Aorta (tissue), 5 donors: ENCODE data around the gene MAGED2. TPM values are rescaled to one million over a fixed set of nuclear protein-coding genes. Genes with fewer than 3 reads are reported as not detected.
"Not testable (repeated sequence)": the region's sequence is repeated elsewhere in the genome, so short reads cannot be mapped to it uniquely, and the experiment has no call there.

Source experiments
- ATAC-seq: fragments of 200-7000 bp; cut with Tn5 transposase; one replicate; pipeline ENCODE4 v1.9.1; 2022; ENCODE audit warnings: moderate library complexity; ENCODE audit not compliant: low FRiP score
- DNase-seq, 2 donors: peaks; one replicate each; pipeline ENCODE4 v3.0.0-alpha.2; 2020
- H3K27ac ChIP-seq, 2 donors: one replicate each; pipeline ENCODE4 v1.5.1; 2013; ENCODE audit warnings: low read length in 2 of 2, mild to moderate bottlenecking in 2 of 2, moderate library complexity in 2 of 2, control low read depth in 1 of 2, inconsistent platforms in 1 of 2, low read depth in 1 of 2
- H3K27me3 ChIP-seq, 2 donors: one replicate each; pipeline ENCODE4 v1.6.1; 2013; ENCODE audit warnings: control low read depth in 1 of 2, low read length in 1 of 2, mild to moderate bottlenecking in 1 of 2, moderate library complexity in 1 of 2; ENCODE audit not compliant: insufficient read depth in 2 of 2, control insufficient read depth in 1 of 2
- H3K36me3 ChIP-seq, 2 donors: one replicate each; pipeline ENCODE4 v1.6.1; 2013; ENCODE audit warnings: control low read depth in 1 of 2, low read length in 1 of 2, mild to moderate bottlenecking in 1 of 2; ENCODE audit not compliant: insufficient read depth in 2 of 2, control insufficient read depth in 1 of 2
- H3K4me1 ChIP-seq, 2 donors: one replicate each; pipeline ENCODE4 v1.6.1; 2013; ENCODE audit warnings: low read length in 2 of 2, control low read depth in 1 of 2, mild to moderate bottlenecking in 1 of 2, moderate library complexity in 1 of 2; ENCODE audit not compliant: insufficient read depth in 2 of 2, control insufficient read depth in 1 of 2
- H3K4me3 ChIP-seq, 2 donors: one replicate each; pipeline ENCODE4 v1.5.1; 2013; ENCODE audit warnings: low read length in 2 of 2, control low read depth in 1 of 2, mild to moderate bottlenecking in 1 of 2
- H3K9me3 ChIP-seq: one replicate; pipeline ENCODE4 v1.6.1; 2013; ENCODE audit warnings: mild to moderate bottlenecking, low read length; ENCODE audit not compliant: control insufficient read depth
- WGBS, 2 donors: extraction: QIAGEN DNeasy Blood & Tissue Kit; methylation state at CpG; one replicate each; pipeline ENCODE4 v1.1.7; 2013; 5-methylcytosine and 5-hydroxymethylcytosine counted together
- intact Hi-C, 2 donors: fragments of 100-400 bp; cut with DNase I; formaldehyde crosslinking; loops; one replicate each; pipeline versions ENCODE4 v1.14.2 to v1.15.0; 2022
- polyA plus RNA-seq, 2 donors: library from polyadenylated mRNA; stranded (reverse); fragments of 200-250 nt; gene quantifications; one replicate each; pipeline ENCODE4 v1.2.3, GENCODE V29; 2013
- total RNA-seq, 2 donors: library from RNA; stranded (reverse); fragmentation: NEBNext Ultra II Directional; extraction: Animal tissue kit (Norgen Biotek cat#: 25700); gene quantifications; one replicate each; pipeline ENCODE4 v1.2.1, GENCODE V29; 2021
- donor health status: healthy with polysubstance abuse.
- donor health status: Bipolar disorder and iron deficiency.
- donor health status: DM: no; HTN: no; CAD: no.
- donor health status: DM: no; HTN: no; CAD: no.
- donor health status: DM: yes; HTN: yes; CAD: no.

Gene MAGED2
- total and polyA plus RNA-seq, 4 donors, result 80.1 to 247 (median 167) TPM

DNA sequence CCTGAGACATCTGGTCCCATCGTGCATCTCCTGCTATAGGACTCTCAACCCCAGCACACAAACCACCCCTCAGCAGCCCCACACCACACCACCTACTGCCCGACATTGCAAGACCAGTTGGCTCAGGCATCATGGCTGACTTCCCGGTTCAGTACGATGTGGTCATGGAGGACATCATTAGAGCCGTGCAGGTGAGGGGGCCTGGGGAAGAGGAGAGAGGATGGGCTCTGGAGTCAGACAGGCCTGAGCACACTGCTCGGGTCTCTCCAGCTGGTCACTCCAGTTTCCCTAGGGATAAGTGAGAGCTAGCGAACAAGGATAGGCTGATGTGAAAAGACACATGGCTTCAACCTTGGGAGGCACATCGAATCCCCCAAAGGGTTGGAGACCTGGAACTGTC, 17.2 kb downstream of the MAGED2 start:
- Histone ChIP-seq H3K4me3 (no peak overlapping the region), H3K27ac (no peak overlapping the region), H3K4me1 (no peaks in the 10 kb centered on the region), H3K27me3 (no peaks in the 10 kb centered on the region), H3K9me3 (no peaks in the 10 kb centered on the region), H3K36me3 (no peaks in the 10 kb centered on the region)
- intact Hi-C loops, result no loop called here
- DNase-seq (no peak), ATAC-seq (no peak)
- WGBS, 2 donors, result 91 to 97% methylated on average over 8 of the region's 8 CpGs

DNA sequence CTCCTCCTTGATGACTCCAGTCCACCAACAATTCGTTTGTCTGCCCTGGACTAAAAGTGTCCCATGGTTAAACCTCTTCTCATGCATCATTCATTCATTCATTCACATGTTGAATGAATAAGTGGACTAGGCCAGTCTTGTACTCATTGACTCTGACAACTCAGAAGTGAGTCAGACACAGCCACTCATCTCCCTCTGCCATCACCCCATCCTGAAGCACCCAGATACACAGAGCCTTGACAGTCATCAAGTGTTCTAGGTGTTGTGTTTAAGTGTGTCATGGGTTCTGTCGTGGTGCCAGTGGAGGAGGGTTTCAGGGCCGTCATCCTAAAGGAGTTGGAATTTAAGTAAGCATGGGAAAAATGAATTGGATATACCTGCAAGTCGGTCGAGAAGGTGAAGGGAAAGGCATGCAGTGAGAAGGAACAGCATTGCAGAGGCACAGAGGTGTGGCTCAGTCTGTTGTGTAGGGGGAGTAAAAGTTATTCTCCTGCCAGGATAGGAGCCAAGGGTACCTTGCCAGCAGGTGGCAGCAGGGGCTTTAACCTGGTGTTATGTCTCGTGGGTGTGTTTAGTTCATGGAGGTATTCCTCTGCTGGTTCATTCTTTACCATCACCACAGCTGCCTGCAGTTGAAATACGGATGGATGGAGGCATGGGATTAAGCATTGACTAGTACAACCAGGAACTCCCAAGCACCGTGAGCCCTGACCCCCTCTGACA, 18.3 kb downstream of the MAGED2 start:
- intact Hi-C loops, result no loop called here
- ATAC-seq, result no peak
- Histone ChIP-seq H3K4me3 (no peak overlapping the region), H3K27me3 (no peaks in the 10 kb centered on the region), H3K4me1 (no peaks in the 10 kb centered on the region), H3K36me3 (no peaks in the 10 kb centered on the region), H3K9me3 (no peaks in the 10 kb centered on the region), H3K27ac (no peak overlapping the region)
- no peak for DNase-seq
- 66 to 74% methylated on average over 8 of the region's 8 CpGs for WGBS, 2 donors

GRCh38 chrX:54826598-54826997, 19.1 kb downstream of the MAGED2 start:
- no peaks in the 10 kb centered on the region for H3K9me3 ChIP-seq
- no peak for DNase-seq
- no peaks in the 10 kb centered on the region for H3K36me3 ChIP-seq
- no peak overlapping the region for H3K4me3 ChIP-seq
- H3K27me3 ChIP-seq, result no peaks in the 10 kb centered on the region
- 50 to 65% methylated on average over 4 of the region's 4 CpGs for WGBS, 2 donors
- no peak overlapping the region for H3K27ac ChIP-seq
- no peak for ATAC-seq
- no peaks in the 10 kb centered on the region for H3K4me1 ChIP-seq
- intact Hi-C loops, result no loop called here

GRCh38 chrX:54838583-54838982, 31.0 kb downstream of the MAGED2 start:
- intact Hi-C loops, result no loop called here
- Histone ChIP-seq H3K4me1 (no peaks in the 10 kb centered on the region), H3K36me3 (no peaks in the 10 kb centered on the region), H3K9me3 (no peaks in the 10 kb centered on the region), H3K4me3 (no peak overlapping the region), H3K27me3 (no peaks in the 10 kb centered on the region), H3K27ac (no peak overlapping the region)
- 62 to 80% methylated on average over 3 of the region's 3 CpGs for WGBS, 2 donors
- ATAC-seq, result no peak
- DNase-seq, result no peak

- H3K4me1 ChIP-seq, H3K9me3 ChIP-seq, H3K27me3 ChIP-seq, DNase-seq, H3K4me3 ChIP-seq, intact Hi-C loops, H3K27ac ChIP-seq, H3K36me3 ChIP-seq: not testable (repeated sequence)
- 5 to 22% methylated on average over 2 to 3 of the region's 3 CpGs for whole genome bisulfite sequencing, 2 donors
- peak; percentile 66 for ATAC-seq
Measured at GRCh38 chrX:54841184-54841874, 33.8 kb downstream of the MAGED2 start.

DNA sequence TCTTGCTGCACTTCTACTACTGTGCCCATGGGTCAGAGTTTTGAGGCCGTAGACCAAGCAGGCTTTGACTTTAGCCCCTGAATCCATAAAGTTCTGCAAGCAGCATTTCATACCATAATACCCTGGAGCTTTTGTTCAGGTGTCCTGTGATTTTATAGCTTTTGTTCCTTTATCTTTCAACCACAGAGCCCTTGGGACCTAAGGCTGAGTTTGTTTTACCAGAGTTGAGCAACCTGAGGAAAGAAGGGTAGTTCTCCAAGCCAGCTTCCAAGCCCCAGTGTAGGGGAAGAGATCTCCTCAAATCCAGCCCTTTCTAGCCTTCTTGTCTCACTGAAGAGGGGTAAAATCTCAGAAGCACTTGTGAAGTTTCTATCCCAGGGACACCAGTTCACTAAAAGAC, 35.1 kb downstream of the MAGED2 start:
- H3K27me3 ChIP-seq, result no peaks in the 10 kb centered on the region
- no peaks in the 10 kb centered on the region for H3K36me3 ChIP-seq
- ATAC-seq (no peak), DNase-seq (no peak)
- intact Hi-C loops, result no loop called here
- WGBS, 2 donors, result 76 to 93% methylated on average over 1 of the region's 1 CpG
- H3K4me3 ChIP-seq, result no peak overlapping the region
- H3K4me1 ChIP-seq, result no peaks in the 10 kb centered on the region
- H3K9me3 ChIP-seq, result no peaks in the 10 kb centered on the region
- H3K27ac ChIP-seq, result no peak overlapping the region

DNA sequence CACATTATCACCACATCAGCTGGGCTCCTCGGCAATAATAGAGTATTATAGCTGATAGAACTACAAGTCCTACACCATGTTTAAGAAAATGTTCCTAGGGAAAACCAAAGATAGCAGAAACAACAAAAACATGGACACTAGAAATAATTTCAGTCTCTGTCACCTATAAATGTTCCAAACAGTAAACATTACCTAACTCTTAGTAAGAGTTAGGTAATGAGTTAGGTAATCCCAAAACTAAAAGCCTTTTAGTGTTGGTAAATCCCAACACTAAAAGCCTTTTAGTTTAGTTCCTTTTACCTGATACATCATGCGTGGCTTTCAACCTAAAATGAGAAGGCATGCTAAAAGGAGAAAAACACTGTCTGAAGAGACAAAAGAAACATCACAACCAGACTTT, 35.5 kb downstream of the MAGED2 start:
- no peak for ATAC-seq
- intact Hi-C loops, result no loop called here
- 80 to 87% methylated on average over 2 of the region's 2 CpGs for WGBS, 2 donors

DNA sequence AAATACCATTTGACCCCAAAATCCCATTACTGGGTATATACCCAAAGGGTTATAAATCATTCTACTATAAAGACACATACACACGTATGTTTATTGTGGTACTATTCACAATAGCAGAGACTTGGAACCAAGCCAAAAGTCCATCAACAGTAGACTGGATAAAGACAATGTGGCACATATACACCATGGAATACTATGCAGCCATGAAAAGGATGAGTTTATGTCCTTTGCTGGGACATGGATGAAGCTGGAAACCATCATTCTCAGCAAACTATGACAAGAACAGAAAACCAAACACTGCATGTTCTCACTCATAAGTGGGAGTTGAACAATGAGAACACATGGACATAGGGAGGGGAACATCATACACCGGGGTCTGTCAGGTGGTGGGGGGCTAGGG, 40.2 kb downstream of the MAGED2 start:
- ATAC-seq, H3K27me3 ChIP-seq, DNase-seq, H3K4me1 ChIP-seq, H3K9me3 ChIP-seq, intact Hi-C loops, H3K36me3 ChIP-seq, H3K4me3 ChIP-seq, H3K27ac ChIP-seq: not testable (repeated sequence)
- 44 to 84% methylated on average over 2 of the region's 2 CpGs for WGBS, 2 donors

More for the DNA sequence above, 35.5 kb downstream of the MAGED2 start:
- no peaks in the 10 kb centered on the region for H3K27me3 ChIP-seq
- no peak overlapping the region for H3K27ac ChIP-seq
- H3K4me1 ChIP-seq, result no peaks in the 10 kb centered on the region
- no peak overlapping the region for H3K4me3 ChIP-seq
- no peak for DNase-seq
- no peaks in the 10 kb centered on the region for H3K36me3 ChIP-seq
- no peaks in the 10 kb centered on the region for H3K9me3 ChIP-seq

DNA sequence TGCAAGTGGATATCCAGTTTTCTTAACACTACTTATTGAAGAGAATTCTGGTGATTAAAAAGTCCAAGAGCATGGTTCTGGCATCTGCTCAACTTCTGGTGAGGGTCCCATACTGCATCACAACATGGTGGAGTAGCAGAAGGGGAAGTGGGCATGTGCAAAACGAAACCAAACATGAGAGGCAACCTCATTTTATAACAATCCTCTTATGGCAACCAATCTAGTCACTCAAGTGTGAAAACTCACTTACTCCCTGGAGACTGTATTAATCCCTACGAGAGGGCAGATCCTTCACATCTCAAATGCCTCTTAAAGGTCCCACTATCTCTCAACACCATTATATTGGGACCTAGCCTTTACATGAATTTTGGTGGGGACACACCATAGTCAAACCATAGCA, 57.7 kb downstream of the MAGED2 start:
- intact Hi-C loops, result no loop called here
- H3K9me3 ChIP-seq, result no peaks in the 10 kb centered on the region
- no peaks in the 10 kb centered on the region for H3K27me3 ChIP-seq
- H3K27ac ChIP-seq, result no peak overlapping the region
- H3K4me3 ChIP-seq, result no peak overlapping the region
- DNase-seq, result no peak
- no peaks in the 10 kb centered on the region for H3K36me3 ChIP-seq
- no peak for ATAC-seq
- 57 to 69% methylated on average over 2 of the region's 2 CpGs for WGBS, 2 donors
- no peaks in the 10 kb centered on the region for H3K4me1 ChIP-seq
